Activated B cell treated with CpG ODN at 0.5 μM for 24 hours (primary cell): Measurements from ENCODE around the gene AOPEP. TPM values are rescaled to one million over a fixed set of nuclear protein-coding genes. Genes with fewer than 3 reads are reported as not detected.

Experiments
- ATAC-seq: fragments of 200-7000 bp; cut with Tn5 transposase; one replicate; pipeline ENCODE4 v1.10.0; 2021; ENCODE audit warnings: low read depth, mild to moderate bottlenecking, moderate library complexity
- CTCF ChIA-PET: fragments of 350-600 bp; sonication (Branson Sonifier 250); formaldehyde crosslinking; loops from one replicate; lab custom pipeline; 2021; ENCODE audit warnings: antibody characterized with exemption; lab: Charles Lee
- POLR2A ChIA-PET: fragments of 350-600 bp; sonication (Branson Sonifier 250); formaldehyde crosslinking; loops from one replicate; lab custom pipeline; 2021; ENCODE audit warnings: antibody characterized with exemption; lab: Charles Lee
- DNase-seq: peaks from one replicate; pipeline ENCODE4 v3.0.0; 2022
- H3K27ac Mint-ChIP-seq: one replicate; pipeline ENCODE4 v1.8.0; 2020; ENCODE audit warnings: mixed read lengths
- H3K27me3 Mint-ChIP-seq: one replicate; pipeline ENCODE4 v1.8.0; 2021; ENCODE audit warnings: mixed read lengths
- H3K36me3 Mint-ChIP-seq: one replicate; pipeline ENCODE4 v1.8.0; 2021; ENCODE audit warnings: low read depth, mixed read lengths
- H3K4me1 Mint-ChIP-seq: one replicate; pipeline ENCODE4 v1.8.0; 2021; ENCODE audit warnings: mixed read lengths
- H3K4me3 Mint-ChIP-seq: one replicate; pipeline ENCODE4 v1.8.0; 2020; ENCODE audit warnings: mild to moderate bottlenecking, mixed read lengths
- H3K9me3 Mint-ChIP-seq: one replicate; pipeline ENCODE4 v1.8.0; 2020; ENCODE audit warnings: mixed read lengths
- intact Hi-C: fragments of 100-400 bp; cut with micrococcal nuclease; formaldehyde crosslinking; loops from one replicate; pipeline ENCODE4 v1.15.1; 2024
- total RNA-seq: library from RNA; stranded (reverse); gene quantifications from 2 replicates; pipeline ENCODE4 v1.2.3, GENCODE V29; 2022
- TF ChIP-seq, protein P1 (sequence below): fragments of 200-600 bp; IDR thresholded peaks from one replicate; pipeline ENCODE4 v1.8.0; 2022; ENCODE audit warnings: antibody characterized with exemption, mild to moderate bottlenecking

AOPEP gene
- total RNA-seq, 1 donor from 2014 or later, result 20.4 TPM

DNA sequence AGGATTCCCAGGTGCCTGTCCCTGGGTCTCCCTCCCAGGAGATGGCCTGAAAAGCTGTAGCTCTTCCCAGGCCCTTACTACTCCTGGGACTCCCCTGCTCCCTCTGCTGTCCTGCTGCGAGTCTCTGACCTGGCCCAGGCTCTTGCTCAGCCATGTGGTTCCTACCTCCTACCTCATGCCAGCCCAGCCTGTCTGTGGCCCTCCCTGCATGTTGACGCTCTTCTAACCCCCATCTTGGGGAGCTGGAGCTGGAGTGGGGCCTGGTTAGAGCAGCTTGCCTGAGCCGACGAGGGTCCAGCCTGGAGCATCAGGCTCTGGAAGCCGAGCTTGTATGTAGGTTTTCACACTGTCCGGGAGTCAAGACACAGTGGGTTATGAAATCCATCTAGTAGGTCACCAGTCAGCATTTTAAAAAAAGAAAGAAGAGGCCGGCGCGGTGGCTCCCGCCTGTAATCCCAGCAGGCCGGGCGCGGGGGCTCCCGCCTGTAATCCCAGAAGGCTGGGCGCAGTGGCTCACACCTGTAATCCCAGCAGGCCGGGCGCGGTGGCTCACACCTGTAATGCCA is 346.6 kb downstream of the AOPEP start:
- Mint-ChIP-seq H3K4me3 (no peak overlapping the region), H3K9me3 (no peaks in the 10 kb centered on the region), H3K27me3 (no peaks in the 10 kb centered on the region), H3K4me1 (no peaks in the 10 kb centered on the region), H3K36me3 (no peaks in the 10 kb centered on the region), H3K27ac (no peak overlapping the region)
- intact Hi-C loops, result no loop called here
- POLR2A ChIA-PET, result no interaction called here
- TF ChIP-seq, protein P1, sequence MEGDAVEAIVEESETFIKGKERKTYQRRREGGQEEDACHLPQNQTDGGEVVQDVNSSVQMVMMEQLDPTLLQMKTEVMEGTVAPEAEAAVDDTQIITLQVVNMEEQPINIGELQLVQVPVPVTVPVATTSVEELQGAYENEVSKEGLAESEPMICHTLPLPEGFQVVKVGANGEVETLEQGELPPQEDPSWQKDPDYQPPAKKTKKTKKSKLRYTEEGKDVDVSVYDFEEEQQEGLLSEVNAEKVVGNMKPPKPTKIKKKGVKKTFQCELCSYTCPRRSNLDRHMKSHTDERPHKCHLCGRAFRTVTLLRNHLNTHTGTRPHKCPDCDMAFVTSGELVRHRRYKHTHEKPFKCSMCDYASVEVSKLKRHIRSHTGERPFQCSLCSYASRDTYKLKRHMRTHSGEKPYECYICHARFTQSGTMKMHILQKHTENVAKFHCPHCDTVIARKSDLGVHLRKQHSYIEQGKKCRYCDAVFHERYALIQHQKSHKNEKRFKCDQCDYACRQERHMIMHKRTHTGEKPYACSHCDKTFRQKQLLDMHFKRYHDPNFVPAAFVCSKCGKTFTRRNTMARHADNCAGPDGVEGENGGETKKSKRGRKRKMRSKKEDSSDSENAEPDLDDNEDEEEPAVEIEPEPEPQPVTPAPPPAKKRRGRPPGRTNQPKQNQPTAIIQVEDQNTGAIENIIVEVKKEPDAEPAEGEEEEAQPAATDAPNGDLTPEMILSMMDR, result no peak
- DNase-seq (no peak), ATAC-seq (no peak)
- CTCF ChIA-PET, result no interaction called here

DNA sequence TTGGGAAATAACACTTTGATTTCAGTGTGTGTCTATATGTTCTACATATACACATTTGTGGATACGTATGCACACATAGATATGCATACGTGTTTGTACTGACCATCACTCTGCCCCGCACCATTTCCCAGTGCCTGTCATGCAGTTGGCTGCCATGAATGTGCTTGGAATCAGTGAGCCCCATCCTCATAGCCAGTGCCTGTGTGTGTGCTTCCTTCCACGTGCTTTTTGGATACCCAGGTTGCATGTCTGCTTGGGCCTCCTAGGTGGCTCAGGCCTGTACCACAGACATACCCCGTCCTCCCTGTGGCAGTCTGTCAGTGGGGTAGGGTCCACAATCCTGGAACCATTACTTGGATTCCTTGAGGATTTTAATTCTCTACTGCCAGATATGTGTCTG is 347.4 kb downstream of the AOPEP start:
- ATAC-seq (no peak), DNase-seq (no peak)
- Mint-ChIP-seq H3K9me3 (no peaks in the 10 kb centered on the region), H3K27me3 (no peaks in the 10 kb centered on the region), H3K4me1 (no peaks in the 10 kb centered on the region), H3K36me3 (no peaks in the 10 kb centered on the region), H3K27ac (no peak overlapping the region), H3K4me3 (no peak overlapping the region)
- intact Hi-C loops, result no loop called here
- TF ChIP-seq, protein P1, result no peak
- ChIA-PET POLR2A (no interaction called here), CTCF (no interaction called here)

- DNase-seq (no peak), ATAC-seq (no peak)
- H3K9me3 Mint-ChIP-seq, result no peaks in the 10 kb centered on the region
- POLR2A ChIA-PET, result no interaction called here
- H3K4me1 Mint-ChIP-seq, result no peaks in the 10 kb centered on the region
- TF ChIP-seq, protein P1, result no peak
- no peaks in the 10 kb centered on the region for H3K36me3 Mint-ChIP-seq
- H3K4me3 Mint-ChIP-seq, result no peak overlapping the region
- no peaks in the 10 kb centered on the region for H3K27me3 Mint-ChIP-seq
- CTCF ChIA-PET, result no interaction called here
- intact Hi-C loops, result no loop called here
- no peak overlapping the region for H3K27ac Mint-ChIP-seq
Measured at GRCh38 chr9:95074632-95075031, 348.1 kb downstream of the AOPEP start.

- intact Hi-C loops, result no loop called here
- H3K27ac Mint-ChIP-seq, result no peak overlapping the region
Measured at GRCh38 chr9:95075700-95076099, 349.2 kb downstream of the AOPEP start.

DNA sequence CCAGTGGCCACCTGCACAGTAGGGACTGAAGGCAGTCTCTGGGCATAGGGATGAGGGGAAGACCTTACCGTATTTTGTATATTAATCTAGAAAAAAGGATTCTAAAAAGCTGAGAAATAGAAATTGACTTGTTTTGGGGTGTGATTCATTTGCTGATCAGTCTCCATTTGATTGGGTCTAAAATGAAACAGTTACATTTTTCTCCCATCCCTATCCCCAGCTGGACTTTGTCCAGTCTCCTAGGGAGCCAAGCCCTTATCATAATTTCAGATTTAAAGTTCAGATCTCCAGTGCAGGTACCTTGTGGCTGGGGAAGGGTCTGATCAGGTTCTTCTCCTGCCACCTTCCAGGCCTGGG is 350.2 kb downstream of the AOPEP start:
- H3K27me3 Mint-ChIP-seq, result no peaks in the 10 kb centered on the region
- TF ChIP-seq, protein P1, result no peak
- H3K27ac Mint-ChIP-seq, result no peak overlapping the region
- H3K4me3 Mint-ChIP-seq, result no peak overlapping the region
- DNase-seq (no peak), ATAC-seq (no peak)
- no peaks in the 10 kb centered on the region for H3K4me1 Mint-ChIP-seq
- POLR2A ChIA-PET, result no interaction called here
- intact Hi-C loops, result no loop called here
- no peaks in the 10 kb centered on the region for H3K9me3 Mint-ChIP-seq
- CTCF ChIA-PET, result no interaction called here
- peaks cover 5% of the 10 kb centered on the region for H3K36me3 Mint-ChIP-seq

More at GRCh38 chr9:95075700-95076099, 349.2 kb downstream of the AOPEP start:
- no peaks in the 10 kb centered on the region for H3K4me1 Mint-ChIP-seq
- H3K36me3 Mint-ChIP-seq, result no peaks in the 10 kb centered on the region
- ATAC-seq (no peak), DNase-seq (no peak)
- no peaks in the 10 kb centered on the region for H3K27me3 Mint-ChIP-seq
- TF ChIP-seq, protein P1, result no peak
- H3K4me3 Mint-ChIP-seq, result no peak overlapping the region
- POLR2A ChIA-PET, result no interaction called here
- CTCF ChIA-PET, result no interaction called here
- H3K9me3 Mint-ChIP-seq, result no peaks in the 10 kb centered on the region
